ENCODE data around the gene HMG20A.

Gene HMG20A

DNA sequence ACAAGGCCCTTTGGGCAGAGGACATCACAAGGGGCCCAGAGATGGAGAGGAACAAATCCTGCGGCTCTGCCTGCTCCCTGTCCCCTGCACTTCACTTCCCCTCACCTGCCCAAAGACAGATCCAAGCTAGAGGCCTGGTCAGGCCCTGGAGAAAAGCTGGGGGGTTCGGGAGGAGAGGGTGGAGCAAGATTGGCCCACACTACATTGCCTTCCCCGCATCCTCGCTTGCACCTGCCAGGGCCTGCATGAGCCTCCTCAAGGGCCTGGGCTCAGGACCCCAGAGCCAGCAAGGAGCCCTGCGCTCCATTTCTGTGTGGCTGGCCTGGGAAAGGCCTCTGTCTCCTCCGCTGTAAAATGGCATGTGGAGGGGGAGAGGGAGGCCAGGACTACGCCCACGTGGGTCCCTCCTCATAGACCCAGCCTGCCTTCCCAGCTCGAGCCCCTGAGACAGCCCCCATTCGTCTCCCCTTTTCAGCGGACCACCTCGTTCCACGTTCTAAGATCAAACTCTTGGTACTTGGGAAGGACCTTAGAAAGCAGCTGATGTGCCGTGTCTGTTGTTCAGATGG, 106.0 kb downstream of the HMG20A start:
- TF ChIP-seq, protein P1, sequence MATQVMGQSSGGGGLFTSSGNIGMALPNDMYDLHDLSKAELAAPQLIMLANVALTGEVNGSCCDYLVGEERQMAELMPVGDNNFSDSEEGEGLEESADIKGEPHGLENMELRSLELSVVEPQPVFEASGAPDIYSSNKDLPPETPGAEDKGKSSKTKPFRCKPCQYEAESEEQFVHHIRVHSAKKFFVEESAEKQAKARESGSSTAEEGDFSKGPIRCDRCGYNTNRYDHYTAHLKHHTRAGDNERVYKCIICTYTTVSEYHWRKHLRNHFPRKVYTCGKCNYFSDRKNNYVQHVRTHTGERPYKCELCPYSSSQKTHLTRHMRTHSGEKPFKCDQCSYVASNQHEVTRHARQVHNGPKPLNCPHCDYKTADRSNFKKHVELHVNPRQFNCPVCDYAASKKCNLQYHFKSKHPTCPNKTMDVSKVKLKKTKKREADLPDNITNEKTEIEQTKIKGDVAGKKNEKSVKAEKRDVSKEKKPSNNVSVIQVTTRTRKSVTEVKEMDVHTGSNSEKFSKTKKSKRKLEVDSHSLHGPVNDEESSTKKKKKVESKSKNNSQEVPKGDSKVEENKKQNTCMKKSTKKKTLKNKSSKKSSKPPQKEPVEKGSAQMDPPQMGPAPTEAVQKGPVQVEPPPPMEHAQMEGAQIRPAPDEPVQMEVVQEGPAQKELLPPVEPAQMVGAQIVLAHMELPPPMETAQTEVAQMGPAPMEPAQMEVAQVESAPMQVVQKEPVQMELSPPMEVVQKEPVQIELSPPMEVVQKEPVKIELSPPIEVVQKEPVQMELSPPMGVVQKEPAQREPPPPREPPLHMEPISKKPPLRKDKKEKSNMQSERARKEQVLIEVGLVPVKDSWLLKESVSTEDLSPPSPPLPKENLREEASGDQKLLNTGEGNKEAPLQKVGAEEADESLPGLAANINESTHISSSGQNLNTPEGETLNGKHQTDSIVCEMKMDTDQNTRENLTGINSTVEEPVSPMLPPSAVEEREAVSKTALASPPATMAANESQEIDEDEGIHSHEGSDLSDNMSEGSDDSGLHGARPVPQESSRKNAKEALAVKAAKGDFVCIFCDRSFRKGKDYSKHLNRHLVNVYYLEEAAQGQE (IDR thresholded peaks at IDR 0.05; ENCODE audit: insufficient read depth in 1 of 2, low read depth in 2 of 2, low read length in 2 of 2) = no peak
- TF ChIP-seq FOXP2 (optimal IDR thresholded peaks at IDR 0.05; ENCODE audit: borderline replicate concordance, extremely low read depth, extremely low read length, insufficient read depth) = no peak
- no peak for TF ChIP-seq POLR2AphosphoS5 (IDR thresholded peaks at IDR 0.05; ENCODE audit: low read depth, low read length)
- no peak for TF ChIP-seq SIN3A (IDR thresholded peaks at IDR 0.05; ENCODE audit: borderline replicate concordance, insufficient read depth, low read length)
- TF ChIP-seq TAF1 (IDR thresholded peaks at IDR 0.05; ENCODE audit: borderline replicate concordance, insufficient read depth, low read length) = no peak

DNA sequence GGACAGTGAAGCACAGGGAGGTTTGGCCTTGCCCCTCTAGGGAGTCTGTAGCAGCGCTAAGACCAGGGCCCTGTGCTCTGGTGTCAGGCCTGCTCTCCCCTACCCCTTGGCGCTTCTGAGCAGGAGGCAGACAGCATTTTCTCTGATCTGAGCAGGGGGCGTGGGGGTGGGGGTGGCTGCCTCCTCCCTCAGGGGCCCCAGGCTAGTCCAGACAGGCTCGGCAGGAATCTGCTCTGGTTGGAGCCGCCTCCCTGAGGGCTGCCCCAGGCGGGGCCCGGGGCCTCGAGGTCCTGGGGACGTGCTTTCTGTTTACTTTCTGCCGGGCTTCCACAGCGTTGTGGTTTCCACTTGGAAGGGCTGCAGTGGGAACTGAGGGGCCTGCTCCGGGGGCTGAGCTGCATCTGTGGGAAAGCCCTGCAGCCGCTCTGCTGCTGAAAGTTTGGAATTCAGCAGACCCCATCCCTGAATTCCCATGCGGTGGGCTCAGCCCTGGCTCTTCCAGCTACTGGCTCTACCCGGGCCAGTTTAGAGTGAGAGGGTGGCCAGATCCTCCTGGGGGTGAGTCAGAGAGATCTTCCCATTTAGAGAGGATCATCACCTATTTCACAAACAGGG, 106.6 kb downstream of the HMG20A start:
- TF ChIP-seq, protein P1 (IDR thresholded peaks at IDR 0.05; ENCODE audit: insufficient read depth in 1 of 2, low read depth in 2 of 2, low read length in 2 of 2) = no peak
- TF ChIP-seq FOXP2 (optimal IDR thresholded peaks at IDR 0.05; ENCODE audit: borderline replicate concordance, extremely low read depth, extremely low read length, insufficient read depth) (no peak), SIN3A (IDR thresholded peaks at IDR 0.05; ENCODE audit: borderline replicate concordance, insufficient read depth, low read length) (no peak), POLR2AphosphoS5 (IDR thresholded peaks at IDR 0.05; ENCODE audit: low read depth, low read length) (no peak), TAF1 (IDR thresholded peaks at IDR 0.05; ENCODE audit: borderline replicate concordance, insufficient read depth, low read length) (no peak)

DNA sequence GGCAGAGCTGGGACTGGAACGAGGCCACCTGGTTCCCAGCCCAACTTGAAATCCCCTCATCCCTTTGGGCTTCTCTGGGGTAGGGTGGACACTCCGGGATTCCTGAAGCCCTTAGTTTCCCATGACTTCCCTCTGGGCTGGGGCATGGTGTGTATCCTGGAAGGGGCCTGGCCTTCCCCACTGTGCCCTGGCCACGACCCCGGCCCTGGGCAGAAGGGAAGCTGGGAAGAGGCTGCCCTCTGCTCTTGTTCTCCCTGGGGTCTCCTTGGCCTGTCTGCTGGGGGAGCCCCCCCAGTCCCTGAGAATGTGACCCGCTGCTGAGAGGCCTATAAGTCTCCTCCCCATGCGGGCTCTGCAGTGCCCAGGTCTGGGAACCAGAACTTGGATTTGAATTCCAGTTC, 107.1 kb downstream of the HMG20A start:
- TF ChIP-seq SIN3A (IDR thresholded peaks at IDR 0.05; ENCODE audit: borderline replicate concordance, insufficient read depth, low read length) (no peak), POLR2AphosphoS5 (IDR thresholded peaks at IDR 0.05; ENCODE audit: low read depth, low read length) (no peak), TAF1 (IDR thresholded peaks at IDR 0.05; ENCODE audit: borderline replicate concordance, insufficient read depth, low read length) (no peak), FOXP2 (optimal IDR thresholded peaks at IDR 0.05; ENCODE audit: borderline replicate concordance, extremely low read depth, extremely low read length, insufficient read depth) (no peak)
- TF ChIP-seq, protein P1 (IDR thresholded peaks at IDR 0.05; ENCODE audit: insufficient read depth in 1 of 2, low read depth in 2 of 2, low read length in 2 of 2) = no peak

DNA sequence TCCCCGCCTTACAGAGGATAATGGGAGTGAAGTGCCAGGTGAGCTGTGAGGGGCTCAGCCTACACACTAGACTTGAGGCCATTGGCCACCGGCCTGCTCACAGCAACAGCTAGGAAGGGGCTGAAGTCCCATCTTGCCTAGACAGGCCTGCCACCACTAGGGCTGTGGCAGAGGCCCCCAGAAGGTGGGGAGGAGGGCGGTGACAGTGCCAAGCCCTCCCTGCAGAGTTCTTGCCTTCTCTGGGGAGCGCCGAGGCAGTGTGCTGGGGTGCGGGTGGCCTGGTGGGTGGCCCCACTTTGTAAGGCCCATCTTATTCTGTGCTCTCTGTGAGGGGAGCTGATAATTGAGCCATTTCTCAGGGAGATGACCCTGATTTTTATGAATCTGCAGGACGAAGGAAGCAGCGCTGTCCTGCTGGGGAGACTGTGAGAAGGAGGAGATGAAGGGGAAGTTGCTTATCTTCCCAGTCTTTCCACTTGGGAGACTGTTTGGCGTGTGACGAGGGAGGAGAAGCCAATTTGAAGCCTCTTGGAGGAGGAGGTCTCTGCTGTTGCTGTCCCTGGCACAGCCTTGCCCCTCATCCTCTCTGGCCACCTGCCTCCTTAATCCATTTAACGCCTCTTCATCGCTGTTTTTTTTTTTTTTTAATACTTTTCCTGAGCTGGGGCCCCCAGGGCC, 107.7 kb downstream of the HMG20A start:
- TF ChIP-seq POLR2AphosphoS5 (IDR thresholded peaks at IDR 0.05; ENCODE audit: low read depth, low read length) (no peak), FOXP2 (optimal IDR thresholded peaks at IDR 0.05; ENCODE audit: borderline replicate concordance, extremely low read depth, extremely low read length, insufficient read depth) (no peak), TAF1 (IDR thresholded peaks at IDR 0.05; ENCODE audit: borderline replicate concordance, insufficient read depth, low read length) (no peak)

DNA sequence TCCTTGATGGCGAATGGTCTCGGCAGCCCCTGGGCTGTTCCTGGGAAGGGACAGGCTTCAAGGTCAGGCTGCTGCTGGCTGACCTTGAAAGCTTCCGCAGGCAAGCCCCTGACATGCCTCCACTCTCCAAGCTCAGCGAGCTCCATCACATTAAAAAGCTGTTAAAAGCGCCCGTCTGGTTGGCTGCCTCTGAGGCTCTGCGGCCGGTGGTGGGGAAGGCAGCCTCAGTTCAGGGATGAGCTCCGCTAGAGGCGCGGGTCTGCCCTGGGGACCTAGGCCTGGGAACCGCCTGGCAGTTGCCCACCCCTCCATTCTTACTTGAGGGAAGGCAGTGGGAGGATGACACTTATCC, 108.3 kb downstream of the HMG20A start:
- TF ChIP-seq FOXP2 (optimal IDR thresholded peaks at IDR 0.05; ENCODE audit: borderline replicate concordance, extremely low read depth, extremely low read length, insufficient read depth) (no peak), SIN3A (IDR thresholded peaks at IDR 0.05; ENCODE audit: borderline replicate concordance, insufficient read depth, low read length) (no peak)
